Left ventricle myocardium inferior (tissue), 1 donor: ENCODE measurements around the gene KDM4E. TPM values are rescaled to one million over a fixed set of nuclear protein-coding genes. Genes with fewer than 3 reads are reported as not detected.
"Not testable (repeated sequence)": the region's sequence is repeated elsewhere in the genome, so short reads cannot be mapped to it uniquely, and the experiment has no call there.

Source experiments
- DNase-seq: peaks from one replicate; pipeline ENCODE4 v3.0.0-alpha.2; 2020
- H3K27ac ChIP-seq: fragments of 200-600 bp; replicated peaks from 2 replicates; pipeline ENCODE4 v1.8.0; 2021
- H3K27me3 ChIP-seq: fragments of 200-600 bp; 2 replicates; pipeline ENCODE4 v1.8.0; 2021; ENCODE audit warnings: low read depth
- H3K36me3 ChIP-seq: fragments of 200-600 bp; 2 replicates; pipeline ENCODE4 v1.8.0; 2021
- H3K4me1 ChIP-seq: fragments of 200-600 bp; 2 replicates; pipeline ENCODE4 v1.8.0; 2021
- H3K4me3 ChIP-seq: fragments of 200-600 bp; 2 replicates; pipeline ENCODE4 v1.8.0; 2021; ENCODE audit warnings: mild to moderate bottlenecking, moderate library complexity
- H3K9me3 ChIP-seq: fragments of 200-600 bp; replicated peaks from 2 replicates; pipeline ENCODE4 v1.8.0; 2021
- CTCF ChIP-seq: fragments of 200-600 bp; IDR thresholded peaks from 2 replicates; pipeline ENCODE4 v1.8.0; 2021; ENCODE audit warnings: antibody characterized with exemption, mild to moderate bottlenecking, borderline replicate concordance
- intact Hi-C: fragments of 100-400 bp; cut with micrococcal nuclease; formaldehyde crosslinking; loops from one replicate; pipeline ENCODE4 v1.11.0; 2022
- total RNA-seq: library from RNA; stranded (reverse); fragmentation: NEBNext Ultra II Directional; extraction: Animal tissue kit (Norgen Biotek cat#: 25700); gene quantifications from one replicate; pipeline ENCODE4 v1.2.1, GENCODE V29; 2021
- donor health status: DM: no; HTN: yes; CAD: no; lungs with severe emphysema.

The KDM4E gene
- total RNA-seq, 1 donor from 2014 or later = not detected

GRCh38 chr11:95042239-95042638, 17.2 kb downstream of the KDM4E start:
- no peak for DNase-seq
- Histone ChIP-seq H3K9me3 (no peaks in the 10 kb centered on the region), H3K27me3 (peaks cover 76% of the 10 kb centered on the region), H3K36me3 (no peaks in the 10 kb centered on the region), H3K27ac (no peak overlapping the region), H3K4me3 (no peak overlapping the region), H3K4me1 (peaks cover 3% of the 10 kb centered on the region)
- intact Hi-C loops = no loop called here
- no peak for TF ChIP-seq CTCF

- DNase-seq = no peak
- Histone ChIP-seq H3K36me3 (no peaks in the 10 kb centered on the region), H3K4me1 (no peaks in the 10 kb centered on the region), H3K4me3 (no peak overlapping the region), H3K27ac (no peak overlapping the region), H3K9me3 (no peaks in the 10 kb centered on the region), H3K27me3 (peaks cover 74% of the 10 kb centered on the region)
- intact Hi-C loops = no loop called here
- no peak for TF ChIP-seq CTCF
These were observed 17.8 kb downstream of the KDM4E start for GRCh38 chr11:95042906-95043305.

- intact Hi-C loops = no loop called here
- no peaks in the 10 kb centered on the region for H3K4me1 ChIP-seq
- TF ChIP-seq CTCF = no peak
- no peaks in the 10 kb centered on the region for H3K9me3 ChIP-seq
- no peaks in the 10 kb centered on the region for H3K36me3 ChIP-seq
- peaks cover 76% of the 10 kb centered on the region for H3K27me3 ChIP-seq
- no peak overlapping the region for H3K27ac ChIP-seq
- H3K4me3 ChIP-seq = no peak overlapping the region
- no peak for DNase-seq
These were observed 19.0 kb downstream of the KDM4E start for GRCh38 chr11:95044010-95044409.

GRCh38 chr11:95045812-95046211, 20.8 kb downstream of the KDM4E start:
- H3K27ac ChIP-seq = no peak overlapping the region
- no peak for DNase-seq
- intact Hi-C loops = no loop called here
- H3K27me3 ChIP-seq = peaks cover 79% of the 10 kb centered on the region
- H3K4me3 ChIP-seq = no peak overlapping the region
- no peak for TF ChIP-seq CTCF
- no peaks in the 10 kb centered on the region for H3K4me1 ChIP-seq
- H3K9me3 ChIP-seq = no peaks in the 10 kb centered on the region
- H3K36me3 ChIP-seq = no peaks in the 10 kb centered on the region

- H3K4me3 ChIP-seq, H3K27ac ChIP-seq, DNase-seq, intact Hi-C loops, H3K9me3 ChIP-seq, H3K36me3 ChIP-seq, H3K4me1 ChIP-seq: not testable (repeated sequence)
- peaks cover 80% of the 10 kb centered on the region for H3K27me3 ChIP-seq
These were observed 24.1 kb downstream of the KDM4E start, which contains the start of gene KDM4F for GRCh38 chr11:95049122-95049521. Gene KDM4F, plus strand, starts transcription at chr11:95049422.

GRCh38 chr11:95050595-95051202, 25.6 kb downstream of the KDM4E start:
- no peak overlapping the region for H3K4me3 ChIP-seq
- intact Hi-C loops = no loop called here

More at GRCh38 chr11:95050595-95051202, 25.6 kb downstream of the KDM4E start:
- H3K36me3 ChIP-seq = no peaks in the 10 kb centered on the region
- H3K27me3 ChIP-seq = peaks cover 82% of the 10 kb centered on the region
- H3K27ac ChIP-seq = no peak overlapping the region
- H3K9me3 ChIP-seq = no peaks in the 10 kb centered on the region
- no peak for TF ChIP-seq CTCF
- no peak for DNase-seq
- no peaks in the 10 kb centered on the region for H3K4me1 ChIP-seq
